B cell (primary cell): ENCODE results near the gene HAGH. TPM values are rescaled to one million over a fixed set of nuclear protein-coding genes. Genes with fewer than 3 reads are reported as not detected.

ENCODE experiments used
- ATAC-seq: fragments of 200-7000 bp; cut with Tn5 transposase; one replicate; pipeline ENCODE4 v1.10.0; 2021; ENCODE audit warnings: low read depth, mild to moderate bottlenecking, moderate number of reproducible peaks, moderate library complexity
- CTCF ChIA-PET: fragments of 350-600 bp; sonication (Branson Sonifier 250); formaldehyde crosslinking; loops from one replicate; lab custom pipeline; 2021; ENCODE audit warnings: antibody characterized with exemption, inconsistent platforms; lab: Charles Lee
- POLR2A ChIA-PET: fragments of 350-600 bp; sonication (Branson Sonifier 250); formaldehyde crosslinking; loops from one replicate; lab custom pipeline; 2021; ENCODE audit warnings: antibody characterized with exemption; lab: Charles Lee
- DNase-seq: peaks from one replicate; pipeline ENCODE4 v3.0.0; 2013
- H2AFZ ChIP-seq: 2 replicates; pipeline ENCODE4 v1.6.1; 2012; ENCODE audit warnings: mild to moderate bottlenecking, low read depth, low read length; ENCODE audit not compliant: insufficient read depth, poor library complexity, severe bottlenecking
- H3K27ac ChIP-seq, 2 donors: 1 replicate in 1 of 2; 2 replicates in 1 of 2; pipeline ENCODE4 v1.5.1; 2012 to 2013; ENCODE audit warnings: low read length in 2 of 2, mild to moderate bottlenecking in 2 of 2, moderate library complexity in 1 of 2
- H3K27me3 ChIP-seq, 4 experiments: fragments of 200-600 bp in 1 of 4; sonication (generic) in 1 of 4; replicated peaks in 1 of 4; 1 replicate in 2 of 4; 2 replicates in 2 of 4; pipeline versions ENCODE4 v1.6.1 to v1.7.0; 2013 to 2016; ENCODE audit warnings: low read length in 3 of 4, mild to moderate bottlenecking in 2 of 4, mixed read lengths in 1 of 4, moderate library complexity in 1 of 4; ENCODE audit not compliant: insufficient read depth in 4 of 4, control insufficient read depth in 3 of 4; ENCODE audit errors: control extremely low read depth in 1 of 4
- H3K36me3 ChIP-seq, 2 experiments: replicated peaks in 1 of 2; 1 replicate in 1 of 2; 2 replicates in 1 of 2; pipeline versions ENCODE4 v1.6.1 to v1.7.1; 2013; ENCODE audit warnings: low read length in 1 of 2; ENCODE audit not compliant: insufficient read depth in 2 of 2, control insufficient read depth in 1 of 2; ENCODE audit errors: control extremely low read depth in 1 of 2, extremely low read depth in 1 of 2
- H3K4me1 ChIP-seq, 2 donors: fragments of 200-600 bp in 1 of 2; sonication (generic) in 1 of 2; 1 replicate in 1 of 2; 2 replicates in 1 of 2; pipeline versions ENCODE4 v1.5.1 to v1.6.1; 2013 to 2017; ENCODE audit warnings: low read length in 2 of 2; ENCODE audit not compliant: control insufficient read depth in 2 of 2, insufficient read depth in 2 of 2
- H3K4me2 ChIP-seq: replicated peaks from 2 replicates; pipeline ENCODE3; 2012; ENCODE audit warnings: mild to moderate bottlenecking, low read depth, low read length; ENCODE audit not compliant: poor library complexity, severe bottlenecking
- H3K4me3 ChIP-seq, 5 experiments: fragments of 200-600 bp in 1 of 5; sonication (generic) in 1 of 5; 1 replicate in 3 of 5; 2 replicates in 2 of 5; pipeline versions ENCODE4 v1.5.1 to v1.7.0; 2011 to 2016; ENCODE audit warnings: low read length in 4 of 5, mild to moderate bottlenecking in 4 of 5, low read depth in 2 of 5, control low read depth in 1 of 5, moderate library complexity in 1 of 5; ENCODE audit not compliant: insufficient read depth in 1 of 5; ENCODE audit errors: control extremely low read depth in 1 of 5, extremely low read depth in 1 of 5
- H3K79me2 ChIP-seq: fragments of 200-600 bp; sonication (generic); one replicate; pipeline ENCODE4 v1.6.0; 2016; ENCODE audit warnings: low read length; ENCODE audit not compliant: control insufficient read depth, insufficient read depth
- H3K9ac ChIP-seq: fragments of 200-600 bp; sonication (generic); 2 replicates; pipeline ENCODE4 v1.6.1; 2017; ENCODE audit warnings: mild to moderate bottlenecking, low read length, moderate library complexity
- H3K9me3 ChIP-seq, 3 donors: one replicate each; pipeline versions ENCODE4 v1.6.1 to v1.7.1; 2013; ENCODE audit warnings: low read length in 2 of 3; ENCODE audit not compliant: control insufficient read depth in 2 of 3, insufficient read depth in 1 of 3; ENCODE audit errors: control extremely low read depth in 1 of 3
- H4K20me1 ChIP-seq: 2 replicates; pipeline ENCODE4 v1.6.0; 2012; ENCODE audit warnings: mild to moderate bottlenecking, low read length; ENCODE audit not compliant: insufficient read depth, control insufficient read depth, poor library complexity, severe bottlenecking
- H3K27ac Mint-ChIP-seq: one replicate; pipeline ENCODE4 v1.8.0; 2021; ENCODE audit warnings: mixed read lengths
- H3K27me3 Mint-ChIP-seq: one replicate; pipeline ENCODE4 v1.8.0; 2021; ENCODE audit warnings: mixed read lengths
- H3K4me1 Mint-ChIP-seq: one replicate; pipeline ENCODE4 v1.8.0; 2021; ENCODE audit warnings: mixed read lengths
- H3K4me3 Mint-ChIP-seq: one replicate; pipeline ENCODE4 v1.8.0; 2021; ENCODE audit warnings: mixed read lengths
- H3K9me3 Mint-ChIP-seq: one replicate; pipeline ENCODE4 v1.8.0; 2022; ENCODE audit warnings: mixed read lengths; ENCODE audit not compliant: insufficient read depth
- CTCF ChIP-seq: fragments of 200-600 bp; IDR thresholded peaks from one replicate; pipeline ENCODE4 v1.8.0; 2022; ENCODE audit warnings: antibody characterized with exemption, mild to moderate bottlenecking
- EZH2 ChIP-seq: IDR thresholded peaks from 2 replicates; pipeline ENCODE4 v1.6.1; 2012; ENCODE audit warnings: borderline replicate concordance, low read depth, mild to moderate bottlenecking, moderate library complexity, low read length; ENCODE audit not compliant: insufficient read depth, poor library complexity, severe bottlenecking
- WGBS: methylation state at CpG from one replicate; pipeline ENCODE4 v1.1.5; 2013; ENCODE audit warnings: missing lambda C conversion rate; ENCODE audit not compliant: insufficient coverage; 5-methylcytosine and 5-hydroxymethylcytosine counted together
- intact Hi-C: fragments of 100-400 bp; cut with micrococcal nuclease; formaldehyde crosslinking; loops from one replicate; pipeline ENCODE4 v1.10.0; 2022
- polyA plus RNA-seq: library from polyadenylated mRNA; depleted of rRNA; stranded (reverse); fragments of >200 nt; gene quantifications from 2 replicates; pipeline ENCODE4 v1.2.3, GENCODE V29; 2012
- total RNA-seq, 2 donors: library from RNA; stranded (reverse); fragments of 120-200 nt in 1 of 2; gene quantifications; 1 replicate in 1 of 2; 2 replicates in 1 of 2; pipeline versions ENCODE4 v1.2.3 to v1.2.4, GENCODE V29; 2013 to 2022

HAGH gene
- total and polyA plus RNA-seq, 2 donors (not counting 1 experiment from before 2014, with no cell fraction given), result 50.6 to 74.2 TPM

- WGBS, result under 1% methylated on average over 96 of the region's 96 CpGs
- Mint-ChIP-seq H3K4me1 (peaks cover 44% of the 10 kb centered on the region), H3K4me3 (peak overlapping the region; percentile 82), H3K27ac (peak overlapping the region; percentile 78), H3K27me3 (no peaks in the 10 kb centered on the region), H3K9me3 (no peaks in the 10 kb centered on the region)
- TF ChIP-seq CTCF, result no peak
- TF ChIP-seq EZH2, result no peak
- DNase-seq (no peak), ATAC-seq (peak; percentile 71)
- POLR2A ChIA-PET, result interaction anchor here (0.6 to 1.0 kb wide), 2 partner anchors 119 to 1127 kb away, joined by 5 to 6 read pairs; no protein-coding TSS in a partner anchor
- peak overlapping the region; percentile 37 to 81 for H3K27ac ChIP-seq
- H3K4me3 ChIP-seq, result peak overlapping the region; percentile 28 to 95 (median 72)
- peak overlapping the region; percentile 84 for H3K9ac ChIP-seq
- H3K9me3 ChIP-seq, result no peaks in the 10 kb centered on the region
- no peaks in the 10 kb centered on the region for H3K27me3 ChIP-seq
- intact Hi-C loops, result loop anchor here (1.0 to 5.0 kb wide), 4 partner anchors 44 to 441 kb away; partner anchors contain the start of genes CRAMP1, EME2, IFT140 and MRPS34
- peaks cover 36% of the 10 kb centered on the region for H4K20me1 ChIP-seq
- CTCF ChIA-PET, result interaction anchor here (0.6 to 2.0 kb wide), 3 partner anchors 23 to 121 kb away, joined by 3 to 5 read pairs (median 4); partner anchors contain the start of genes NUBP2 and SPSB3
- H3K36me3 ChIP-seq, result peaks cover 0 to 14% of the 10 kb centered on the region in 2 experiments
- H3K4me1 ChIP-seq, result peaks cover 25% of the 10 kb centered on the region in 2 donors
- H3K79me2 ChIP-seq, result peaks cover 53% of the 10 kb centered on the region
- peak overlapping the region; percentile 82 for H3K4me2 ChIP-seq
- peak overlapping the region; percentile 98 for H2AFZ ChIP-seq
These were observed 548 bp downstream of the HAGH start for GRCh38 chr16:1825864-1826690.
